Measurements from ENCODE around the gene PSTK. TPM values are rescaled to one million over a fixed set of nuclear protein-coding genes. Genes with fewer than 3 reads are reported as not detected.
A peak's percentile ranks its signal among the peaks of the same experiment; 100 is the strongest.

PSTK gene
- total and polyA plus RNA-seq, 2 of the 13 experiments (the other 11 are each of a cell fraction or from before 2014, with no cell fraction given) = 8.2 to 9.3 TPM

GRCh38 chr10:123008355-123009104 lies 28.3 kb downstream of the PSTK start, which contains the start of the genes ACADSB and IKZF5 (continued):
- TF ChIP-seq SRSF4 (IDR thresholded peaks at IDR 0.05; ENCODE audit: low read depth, low read length, poor library complexity, severe bottlenecking) (no peak), CBX2 (IDR thresholded peaks at IDR 0.05; ENCODE audit: low read depth, low read length) (no peak), CBX2 (CRISPR knock-in tag; IDR thresholded peaks at IDR 0.05; ENCODE audit: low read depth) (no peak), RAD21 (CRISPR knock-in tag; IDR thresholded peaks at IDR 0.05) (no peak), ZSCAN25 (CRISPR knock-in tag; IDR thresholded peaks at IDR 0.05) (peak; percentile 66; the same call in 1 of the 2 replicates), TBX2 (CRISPR knock-in tag; IDR thresholded peaks at IDR 0.05; ENCODE audit: borderline replicate concordance) (peak; percentile 8; the same call in 1 of the 2 replicates), ERF (CRISPR knock-in tag; IDR thresholded peaks at IDR 0.05) (peak; percentile 78), ISX (CRISPR knock-in tag; conservative IDR thresholded peaks at IDR 0.05) (no peak), GMEB2 (CRISPR knock-in tag; IDR thresholded peaks at IDR 0.05; ENCODE audit: low read depth) (no peak), THAP11 (CRISPR knock-in tag; IDR thresholded peaks at IDR 0.05) (peak; percentile 92), RBFOX2 (IDR thresholded peaks at IDR 0.05; ENCODE audit: low read depth, low read length) (peak; percentile 91), ZNF607 (CRISPR knock-in tag; IDR thresholded peaks at IDR 0.05; ENCODE audit: borderline replicate concordance) (peak; percentile 73; the same call in 1 of the 2 replicates), NR2F6 (IDR thresholded peaks at IDR 0.05) (no peak), NR2F6 (CRISPR knock-in tag; IDR thresholded peaks at IDR 0.05) (peak; percentile 24; the same call in 1 of the 2 replicates)
- TF ChIP-seq, protein P1, sequence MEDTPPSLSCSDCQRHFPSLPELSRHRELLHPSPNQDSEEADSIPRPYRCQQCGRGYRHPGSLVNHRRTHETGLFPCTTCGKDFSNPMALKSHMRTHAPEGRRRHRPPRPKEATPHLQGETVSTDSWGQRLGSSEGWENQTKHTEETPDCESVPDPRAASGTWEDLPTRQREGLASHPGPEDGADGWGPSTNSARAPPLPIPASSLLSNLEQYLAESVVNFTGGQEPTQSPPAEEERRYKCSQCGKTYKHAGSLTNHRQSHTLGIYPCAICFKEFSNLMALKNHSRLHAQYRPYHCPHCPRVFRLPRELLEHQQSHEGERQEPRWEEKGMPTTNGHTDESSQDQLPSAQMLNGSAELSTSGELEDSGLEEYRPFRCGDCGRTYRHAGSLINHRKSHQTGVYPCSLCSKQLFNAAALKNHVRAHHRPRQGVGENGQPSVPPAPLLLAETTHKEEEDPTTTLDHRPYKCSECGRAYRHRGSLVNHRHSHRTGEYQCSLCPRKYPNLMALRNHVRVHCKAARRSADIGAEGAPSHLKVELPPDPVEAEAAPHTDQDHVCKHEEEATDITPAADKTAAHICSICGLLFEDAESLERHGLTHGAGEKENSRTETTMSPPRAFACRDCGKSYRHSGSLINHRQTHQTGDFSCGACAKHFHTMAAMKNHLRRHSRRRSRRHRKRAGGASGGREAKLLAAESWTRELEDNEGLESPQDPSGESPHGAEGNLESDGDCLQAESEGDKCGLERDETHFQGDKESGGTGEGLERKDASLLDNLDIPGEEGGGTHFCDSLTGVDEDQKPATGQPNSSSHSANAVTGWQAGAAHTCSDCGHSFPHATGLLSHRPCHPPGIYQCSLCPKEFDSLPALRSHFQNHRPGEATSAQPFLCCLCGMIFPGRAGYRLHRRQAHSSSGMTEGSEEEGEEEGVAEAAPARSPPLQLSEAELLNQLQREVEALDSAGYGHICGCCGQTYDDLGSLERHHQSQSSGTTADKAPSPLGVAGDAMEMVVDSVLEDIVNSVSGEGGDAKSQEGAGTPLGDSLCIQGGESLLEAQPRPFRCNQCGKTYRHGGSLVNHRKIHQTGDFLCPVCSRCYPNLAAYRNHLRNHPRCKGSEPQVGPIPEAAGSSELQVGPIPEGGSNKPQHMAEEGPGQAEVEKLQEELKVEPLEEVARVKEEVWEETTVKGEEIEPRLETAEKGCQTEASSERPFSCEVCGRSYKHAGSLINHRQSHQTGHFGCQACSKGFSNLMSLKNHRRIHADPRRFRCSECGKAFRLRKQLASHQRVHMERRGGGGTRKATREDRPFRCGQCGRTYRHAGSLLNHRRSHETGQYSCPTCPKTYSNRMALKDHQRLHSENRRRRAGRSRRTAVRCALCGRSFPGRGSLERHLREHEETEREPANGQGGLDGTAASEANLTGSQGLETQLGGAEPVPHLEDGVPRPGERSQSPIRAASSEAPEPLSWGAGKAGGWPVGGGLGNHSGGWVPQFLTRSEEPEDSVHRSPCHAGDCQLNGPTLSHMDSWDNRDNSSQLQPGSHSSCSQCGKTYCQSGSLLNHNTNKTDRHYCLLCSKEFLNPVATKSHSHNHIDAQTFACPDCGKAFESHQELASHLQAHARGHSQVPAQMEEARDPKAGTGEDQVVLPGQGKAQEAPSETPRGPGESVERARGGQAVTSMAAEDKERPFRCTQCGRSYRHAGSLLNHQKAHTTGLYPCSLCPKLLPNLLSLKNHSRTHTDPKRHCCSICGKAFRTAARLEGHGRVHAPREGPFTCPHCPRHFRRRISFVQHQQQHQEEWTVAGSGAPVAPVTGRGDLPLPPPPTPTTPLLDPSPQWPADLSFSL (CRISPR knock-in tag; IDR thresholded peaks at IDR 0.05) = 0 out of 2 replicates have a peak, but pooled peaks have one; percentile 34
- TF ChIP-seq, protein P2, sequence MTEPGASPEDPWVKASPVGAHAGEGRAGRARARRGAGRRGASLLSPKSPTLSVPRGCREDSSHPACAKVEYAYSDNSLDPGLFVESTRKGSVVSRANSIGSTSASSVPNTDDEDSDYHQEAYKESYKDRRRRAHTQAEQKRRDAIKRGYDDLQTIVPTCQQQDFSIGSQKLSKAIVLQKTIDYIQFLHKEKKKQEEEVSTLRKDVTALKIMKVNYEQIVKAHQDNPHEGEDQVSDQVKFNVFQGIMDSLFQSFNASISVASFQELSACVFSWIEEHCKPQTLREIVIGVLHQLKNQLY (CRISPR knock-in tag; IDR thresholded peaks at IDR 0.05) = no peak
- TF ChIP-seq, protein P3, sequence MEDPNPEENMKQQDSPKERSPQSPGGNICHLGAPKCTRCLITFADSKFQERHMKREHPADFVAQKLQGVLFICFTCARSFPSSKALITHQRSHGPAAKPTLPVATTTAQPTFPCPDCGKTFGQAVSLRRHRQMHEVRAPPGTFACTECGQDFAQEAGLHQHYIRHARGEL (CRISPR knock-in tag; IDR thresholded peaks at IDR 0.05) = peak; percentile 56; the same call in 1 of the 2 replicates
- TF ChIP-seq, protein P4, sequence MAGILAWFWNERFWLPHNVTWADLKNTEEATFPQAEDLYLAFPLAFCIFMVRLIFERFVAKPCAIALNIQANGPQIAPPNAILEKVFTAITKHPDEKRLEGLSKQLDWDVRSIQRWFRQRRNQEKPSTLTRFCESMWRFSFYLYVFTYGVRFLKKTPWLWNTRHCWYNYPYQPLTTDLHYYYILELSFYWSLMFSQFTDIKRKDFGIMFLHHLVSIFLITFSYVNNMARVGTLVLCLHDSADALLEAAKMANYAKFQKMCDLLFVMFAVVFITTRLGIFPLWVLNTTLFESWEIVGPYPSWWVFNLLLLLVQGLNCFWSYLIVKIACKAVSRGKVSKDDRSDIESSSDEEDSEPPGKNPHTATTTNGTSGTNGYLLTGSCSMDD (CRISPR knock-in tag; IDR thresholded peaks at IDR 0.05) = no peak
- TF ChIP-seq, protein P5, sequence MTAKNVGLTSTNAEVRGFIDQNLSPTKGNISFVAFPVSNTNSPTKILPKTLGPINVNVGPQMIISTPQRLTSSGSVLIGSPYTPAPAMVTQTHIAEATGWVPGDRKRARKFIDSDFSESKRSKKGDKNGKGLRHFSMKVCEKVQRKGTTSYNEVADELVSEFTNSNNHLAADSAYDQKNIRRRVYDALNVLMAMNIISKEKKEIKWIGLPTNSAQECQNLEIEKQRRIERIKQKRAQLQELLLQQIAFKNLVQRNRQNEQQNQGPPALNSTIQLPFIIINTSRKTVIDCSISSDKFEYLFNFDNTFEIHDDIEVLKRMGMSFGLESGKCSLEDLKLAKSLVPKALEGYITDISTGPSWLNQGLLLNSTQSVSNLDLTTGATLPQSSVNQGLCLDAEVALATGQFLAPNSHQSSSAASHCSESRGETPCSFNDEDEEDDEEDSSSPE (CRISPR knock-in tag; IDR thresholded peaks at IDR 0.05) = peak; percentile 79; the same call in 1 of the 2 replicates
